PC-9 (cell line): ENCODE measurements around the gene EDEM2.

Source experiments
- CTCF ChIP-seq: fragments of 200-600 bp; sonication (generic); conservative IDR thresholded peaks from 2 replicates; pipeline ENCODE4 v1.6.1; 2017; ENCODE audit warnings: mixed run types, antibody characterized with exemption, mild to moderate bottlenecking, moderate library complexity
- EZH2 ChIP-seq: fragments of 200-600 bp; sonication (generic); IDR thresholded peaks from 2 replicates; pipeline ENCODE4 v1.8.0; 2017; ENCODE audit warnings: antibody characterized with exemption, low read depth

GRCh38 chr20:35196313-35196712 is 49.2 kb upstream of the EDEM2 start:
- TF ChIP-seq EZH2 (no peak), CTCF (no peak)
